OCI-M1 (cell line): ENCODE data around the gene SIX1.

Source experiments
- DNase-seq: peaks from one replicate; lab custom pipeline; 2025; lab: John Stamatoyannopoulos, UW

SIX1 gene

DNA sequence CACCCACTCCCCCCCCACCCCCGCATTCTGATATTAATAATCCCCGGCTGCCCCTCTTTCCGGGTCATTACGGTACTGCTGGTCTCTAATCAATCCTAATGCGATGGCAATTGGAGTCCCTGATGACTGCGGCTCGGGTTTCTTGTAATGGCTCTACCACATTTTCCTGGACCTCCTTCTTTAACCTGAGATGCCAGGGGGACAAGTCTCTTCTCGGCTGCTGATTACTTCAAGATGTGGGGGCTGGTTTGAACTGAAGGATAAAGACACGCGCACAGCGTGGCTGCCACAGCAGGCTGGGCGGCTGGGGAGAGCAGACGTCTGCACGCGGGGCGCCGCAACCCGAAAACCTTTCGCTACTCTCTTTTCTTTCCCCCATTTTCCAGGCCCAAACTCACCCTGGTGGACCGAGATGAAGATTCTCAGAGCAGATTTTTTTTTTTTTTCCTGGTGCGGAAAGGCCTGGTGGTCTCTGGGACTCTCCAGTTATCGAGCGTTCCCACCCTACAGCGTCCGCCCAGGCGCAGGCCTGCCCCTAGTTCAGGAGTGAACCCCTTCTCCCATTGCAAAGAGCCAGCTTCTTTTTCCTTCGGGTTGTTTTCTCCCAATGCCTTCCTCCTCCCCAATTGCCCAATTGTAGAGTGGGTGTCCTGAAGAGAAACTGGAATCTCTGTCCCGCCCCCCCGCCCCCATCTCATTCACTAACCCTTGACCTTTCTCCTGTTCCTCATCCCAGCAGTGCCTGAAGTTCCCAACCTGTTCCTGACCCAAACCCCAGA lies 6.0 kb upstream of the SIX1 start:
- DNase-seq: no peak

DNA sequence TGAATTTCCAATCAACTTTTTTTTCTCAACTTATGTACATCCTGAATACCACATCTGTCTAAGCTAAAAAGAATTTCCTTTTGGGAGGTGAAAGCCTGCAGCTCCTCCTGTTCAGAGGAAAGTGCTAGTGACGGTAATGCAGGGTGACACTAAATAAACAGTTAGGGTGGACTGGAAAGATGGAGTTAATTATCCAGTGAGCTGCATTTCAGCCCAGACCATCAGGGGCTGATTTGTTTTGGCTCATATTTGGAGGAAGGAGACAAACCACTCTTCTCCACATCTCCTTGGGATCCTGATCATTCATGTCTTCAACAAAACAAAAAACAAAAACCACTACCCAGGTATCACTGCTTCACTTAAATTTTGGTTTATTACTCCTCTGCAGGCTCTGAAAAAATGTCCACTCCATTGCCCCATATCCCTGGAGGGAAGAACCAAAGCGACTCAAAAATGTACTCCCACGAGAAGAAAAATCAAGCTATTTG lies 5.1 kb upstream of the SIX1 start:
- DNase-seq: no peak

DNA sequence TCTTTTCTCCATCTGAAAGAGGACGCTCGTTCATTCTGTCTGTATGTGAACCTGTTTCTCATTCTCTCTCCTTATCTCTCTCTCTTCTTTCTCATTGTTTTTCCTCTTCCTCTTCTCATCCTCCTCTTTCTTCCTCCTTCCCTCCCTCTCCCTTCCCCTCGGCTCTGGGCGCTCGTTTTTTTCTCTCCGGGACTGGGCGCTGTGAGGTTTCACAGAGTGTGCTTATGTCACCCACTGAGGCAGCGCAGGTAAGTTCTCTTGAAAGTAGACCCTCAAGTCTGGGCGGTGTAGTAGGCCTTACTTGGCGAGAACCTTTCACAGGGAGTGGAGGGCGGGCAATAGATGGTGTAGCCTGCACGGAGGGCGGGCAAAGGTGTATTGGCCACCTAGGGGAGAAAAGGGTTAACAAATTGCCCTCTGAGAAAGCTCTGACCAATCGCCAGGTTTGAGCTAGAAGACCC lies 4.5 kb upstream of the SIX1 start:
- no peak for DNase-seq

DNA sequence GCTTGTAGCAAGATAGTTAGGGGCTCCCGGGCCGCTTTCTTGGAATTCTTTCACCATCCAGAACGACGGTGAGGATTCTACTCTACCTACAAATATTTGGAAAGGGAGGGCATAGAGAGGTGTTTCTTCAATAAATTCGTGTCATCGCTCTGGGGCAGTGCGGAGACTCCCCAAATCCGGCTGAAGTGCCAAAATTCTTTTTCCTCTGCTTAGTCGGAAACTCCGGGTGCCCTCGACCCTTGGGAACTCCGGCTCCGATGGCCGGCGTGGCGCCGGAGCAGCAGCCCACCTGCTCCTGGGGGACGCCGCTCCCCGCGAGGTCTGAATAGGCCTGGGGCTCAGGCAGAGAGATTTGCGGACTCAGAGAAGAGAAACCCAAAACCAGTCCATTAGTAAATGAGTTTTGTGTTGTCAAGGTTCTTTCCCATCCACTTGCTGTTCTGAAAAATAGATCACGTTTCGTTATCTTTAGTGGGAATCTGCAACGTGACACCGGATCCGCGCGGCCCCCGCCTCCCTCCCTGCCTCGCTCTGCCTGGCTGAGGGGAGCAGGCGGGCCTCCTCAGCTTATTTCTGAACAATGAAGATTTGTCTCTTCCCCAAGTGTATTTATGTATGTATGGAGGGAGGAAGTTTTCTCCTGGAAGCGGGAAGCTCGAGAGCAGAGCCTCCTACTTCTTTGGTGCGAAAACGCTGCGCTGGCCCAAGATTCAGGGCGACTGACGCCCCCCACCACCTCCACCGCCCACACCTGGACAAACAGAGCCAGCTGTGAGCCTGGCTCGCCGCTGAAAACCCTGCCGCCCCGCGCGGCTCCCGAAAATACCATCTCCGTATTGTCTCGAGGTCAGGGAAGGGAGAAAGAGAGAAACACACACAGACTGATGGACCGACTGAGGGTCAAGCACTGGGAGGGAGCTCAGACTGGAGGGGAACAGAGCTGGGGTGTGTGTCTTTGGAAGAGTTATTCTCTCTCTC lies 3.7 kb upstream of the SIX1 start:
- no peak for DNase-seq

DNA sequence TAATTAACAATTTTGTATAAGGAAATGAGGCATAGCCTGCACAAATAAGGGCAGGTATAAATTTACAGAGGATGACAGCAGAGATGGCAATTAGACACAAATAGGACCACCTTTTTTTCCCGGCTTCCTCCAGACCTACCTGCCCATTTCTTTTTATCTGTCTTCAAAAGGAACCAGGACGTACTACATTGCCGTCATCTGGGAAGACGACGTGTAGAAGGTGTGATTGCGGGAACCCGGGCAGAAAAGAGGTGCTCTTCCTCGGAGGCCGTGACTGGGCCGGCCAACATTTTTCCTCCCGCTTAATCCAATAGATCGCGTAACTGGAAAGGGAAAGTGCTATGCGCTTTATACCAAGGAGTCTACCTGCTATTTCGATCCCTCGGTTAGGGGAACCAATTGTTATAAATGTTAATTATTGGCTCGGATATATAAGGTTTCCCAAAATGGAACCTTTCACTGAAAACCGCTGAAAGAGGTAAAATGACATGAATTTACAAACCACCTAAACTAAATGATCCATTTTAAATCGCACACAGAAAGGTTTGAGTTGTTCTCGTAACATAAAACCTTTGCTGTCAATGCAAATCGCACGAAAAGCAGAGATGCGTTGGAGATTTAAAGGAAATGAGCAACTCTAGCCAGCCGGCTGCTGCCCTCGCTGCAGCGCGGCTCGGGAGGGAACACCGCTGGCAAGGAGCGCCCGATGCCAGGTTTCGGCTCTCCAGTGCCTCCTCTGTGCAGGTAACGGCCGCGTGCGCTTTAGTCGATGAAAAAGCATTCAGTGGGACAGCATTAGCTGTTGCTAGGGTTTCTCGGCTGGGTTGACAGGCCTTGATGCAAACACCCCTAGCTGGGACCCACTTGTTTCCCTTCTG lies 2.8 kb upstream of the SIX1 start:
- DNase-seq: no peak

DNA sequence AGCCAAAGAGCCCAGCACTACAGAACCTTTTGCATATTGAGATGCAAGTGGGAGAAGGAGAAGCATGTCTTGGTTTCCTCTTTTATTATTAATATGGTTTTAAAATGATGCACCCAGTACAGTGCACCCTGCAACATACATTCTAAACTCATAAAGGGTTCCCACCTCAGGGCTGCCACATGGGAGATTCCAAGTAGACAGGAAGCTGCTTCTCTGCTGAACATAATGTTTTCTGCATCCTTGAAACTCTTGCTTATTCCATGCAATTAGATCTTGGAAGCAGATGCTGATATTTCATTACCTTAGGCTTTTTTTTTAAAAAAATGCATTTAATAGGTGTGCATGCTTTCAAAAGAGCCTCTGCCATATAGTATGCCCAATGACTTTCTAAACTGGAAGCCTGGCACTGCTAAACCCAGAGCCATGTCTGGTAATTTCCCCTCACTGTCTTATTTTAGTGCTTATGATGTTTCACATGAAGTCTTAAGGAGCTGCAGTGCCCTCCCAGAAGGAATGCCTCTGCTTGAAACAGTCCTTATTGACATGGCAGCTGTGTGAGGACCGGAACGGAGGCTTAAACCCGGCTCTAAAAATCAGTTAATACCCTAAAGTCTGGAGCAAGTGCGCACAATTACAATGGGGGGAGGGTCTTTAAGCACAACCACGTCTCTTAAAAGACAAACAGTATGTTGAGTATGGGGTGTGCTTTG lies 2.0 kb upstream of the SIX1 start:
- no peak for DNase-seq

DNA sequence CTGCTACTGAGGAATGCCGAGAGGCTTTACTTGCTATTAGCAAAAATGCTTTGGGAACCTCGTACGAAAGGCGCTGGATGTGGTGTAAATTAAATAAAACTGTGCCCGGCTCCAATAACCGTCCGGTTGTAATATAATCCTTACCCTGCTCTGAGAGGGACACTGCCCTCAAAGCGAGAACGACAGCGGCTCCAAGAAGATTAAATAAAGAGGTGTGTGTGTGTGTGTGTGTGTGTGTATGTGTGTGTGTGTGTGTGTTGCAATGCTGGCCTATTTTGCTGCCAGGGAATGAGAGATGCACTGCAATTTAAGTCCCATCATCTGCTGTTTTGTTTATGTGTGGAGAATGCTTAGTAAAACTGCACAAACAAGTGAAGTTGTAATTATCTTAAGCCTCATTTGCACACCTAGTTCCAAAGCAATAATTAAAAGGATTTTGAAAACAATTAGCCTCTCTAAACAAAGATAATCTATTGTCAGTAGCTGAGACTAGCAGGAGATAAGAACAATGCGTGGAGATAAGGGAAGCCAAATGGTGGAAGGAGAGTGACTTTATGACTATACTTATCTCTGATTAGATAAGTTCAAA lies 1.2 kb upstream of the SIX1 start:
- no peak for DNase-seq

DNA sequence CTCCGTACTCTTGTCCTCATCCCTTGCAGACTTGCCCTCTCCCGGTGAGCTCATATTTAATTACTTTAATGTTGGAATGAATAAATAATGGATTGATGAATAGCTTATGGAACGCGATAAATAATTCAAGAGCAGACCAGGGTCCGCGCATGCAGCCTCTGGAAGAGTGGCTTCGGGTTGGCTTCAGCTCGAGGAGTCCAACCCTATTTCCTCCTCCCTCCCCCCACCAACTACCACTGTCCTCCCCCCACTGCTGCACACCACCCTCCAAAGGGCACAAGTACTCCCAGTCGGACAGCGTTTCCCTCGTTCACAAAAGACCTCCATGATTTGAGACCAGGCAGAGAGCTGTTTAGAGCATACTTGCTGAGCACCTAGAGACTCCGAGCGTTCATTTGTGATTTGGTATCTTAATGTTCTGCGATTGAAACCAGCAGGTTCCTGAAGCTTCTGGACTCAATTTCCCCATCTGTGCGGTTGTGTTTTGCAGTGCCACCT lies 647 bp upstream of the SIX1 start:
- no peak for DNase-seq

DNA sequence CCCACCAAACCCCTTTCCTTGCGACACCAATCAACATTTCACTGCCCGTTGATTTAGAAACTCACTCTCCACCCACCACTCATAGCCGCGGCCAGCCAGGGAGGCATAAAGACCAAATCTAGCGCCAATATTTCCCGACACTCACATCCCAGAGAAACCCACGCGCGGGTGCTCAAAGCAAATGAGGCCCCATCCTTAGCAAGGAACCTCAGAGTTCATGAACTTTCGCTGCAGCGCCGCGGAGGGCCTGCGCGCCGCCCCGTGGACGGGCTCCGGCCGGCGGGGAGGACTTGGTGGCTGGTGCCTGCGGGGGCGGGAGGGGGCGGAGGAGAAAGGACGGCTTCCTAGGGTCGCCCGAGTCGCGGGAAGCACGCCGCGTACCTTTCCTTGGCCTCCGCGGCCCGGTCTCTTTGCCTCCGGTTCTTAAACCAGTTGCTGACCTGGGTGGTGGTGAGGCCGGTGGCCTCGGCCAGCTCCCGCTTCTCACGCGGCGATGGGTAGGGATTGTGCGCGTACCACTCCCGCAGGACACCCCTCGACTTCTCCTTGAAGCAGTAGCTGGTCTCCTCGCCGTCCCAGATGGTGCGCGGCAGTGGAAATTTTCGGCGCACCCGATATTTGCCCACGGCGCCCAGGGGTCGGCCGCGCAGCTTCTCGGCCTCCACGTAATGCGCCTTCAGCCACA lies 886 bp downstream of the SIX1 start:
- no peak for DNase-seq

DNA sequence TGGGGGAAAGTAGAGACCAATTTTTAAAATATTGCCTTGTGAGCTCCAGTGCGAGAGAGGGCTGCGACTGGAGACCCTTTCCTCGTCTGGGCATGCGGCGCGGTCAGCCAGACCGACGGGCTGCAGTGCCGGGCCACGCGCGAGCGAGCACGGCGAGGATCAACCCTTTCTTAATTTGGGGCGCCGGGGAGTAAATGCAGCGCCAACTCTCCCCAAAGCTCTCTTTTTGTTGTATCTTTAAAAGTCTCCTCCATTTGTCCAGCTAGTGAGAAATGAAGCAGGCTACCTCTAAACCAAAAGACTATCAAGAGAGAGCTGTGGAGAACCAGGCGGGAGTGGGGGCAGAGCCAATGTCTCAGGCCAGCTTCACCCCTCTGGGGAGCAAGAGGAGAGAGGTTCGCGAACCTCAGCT lies 1.4 kb downstream of the SIX1 start:
- DNase-seq: no peak

DNA sequence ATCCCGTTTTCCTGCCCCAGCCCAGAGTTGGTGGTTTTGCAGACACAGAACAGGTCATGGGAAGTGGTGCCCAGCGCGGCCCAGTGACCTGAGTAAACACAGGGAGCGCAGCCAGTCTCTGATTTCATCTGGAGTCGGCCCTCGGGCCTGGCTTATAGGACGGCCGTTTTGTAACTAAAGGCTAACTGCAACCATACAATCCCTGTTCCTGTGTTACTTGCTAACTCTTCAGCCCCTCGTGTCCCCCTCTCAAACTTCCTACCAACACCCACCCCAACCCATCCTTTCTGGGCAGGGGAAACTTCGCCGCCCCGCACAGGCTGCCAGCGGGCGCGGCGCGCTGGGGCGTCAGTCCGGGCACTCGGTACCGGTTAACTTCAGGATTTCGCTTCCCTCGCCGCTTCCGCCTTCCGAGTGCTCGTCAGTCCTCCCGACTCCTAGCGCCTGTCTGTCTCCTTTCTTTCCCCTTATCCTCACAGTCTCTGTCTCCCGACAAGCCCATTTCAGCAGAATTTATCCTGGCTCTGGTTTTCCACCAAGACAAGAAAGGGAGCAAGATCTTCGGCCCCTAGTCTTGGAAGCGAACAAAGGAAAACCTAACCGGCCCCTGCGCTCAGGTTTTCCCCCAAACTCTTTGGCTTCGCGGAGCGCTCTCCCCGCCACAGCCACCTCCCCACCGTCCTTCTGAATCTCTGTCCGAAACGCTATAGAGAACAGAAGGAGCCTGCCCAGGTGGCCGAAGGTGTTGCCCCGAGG lies 2.0 kb downstream of the SIX1 start:
- DNase-seq: no peak

DNA sequence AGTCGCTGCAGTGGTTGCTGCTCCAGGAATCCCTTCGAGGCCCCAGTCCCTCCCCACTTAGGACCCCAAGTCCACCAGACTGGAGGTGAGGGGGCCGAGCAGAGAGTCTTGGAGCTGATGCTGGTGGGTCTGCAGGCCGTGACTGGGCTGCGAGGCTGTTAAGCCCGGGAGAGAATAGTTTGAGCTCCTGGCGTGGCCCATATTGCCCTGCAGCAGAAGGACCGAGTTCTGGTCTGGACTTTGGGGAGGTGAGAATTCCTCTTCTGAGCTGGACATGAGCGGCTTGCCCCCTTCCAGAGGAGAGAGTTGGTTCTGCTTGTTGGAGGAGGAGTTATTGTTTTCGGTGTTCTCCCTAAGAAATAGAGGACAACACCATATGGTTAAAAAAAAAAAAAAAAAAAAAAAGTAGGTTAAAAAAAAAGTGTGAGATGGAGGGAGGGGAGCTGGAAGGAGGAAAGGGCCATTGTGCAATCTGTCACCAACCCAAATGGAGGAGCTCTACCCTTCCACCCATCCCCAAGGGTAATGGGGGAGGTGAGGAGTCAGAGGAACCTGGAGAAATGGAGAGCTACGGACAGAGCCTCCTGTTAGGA lies 3.0 kb downstream of the SIX1 start:
- no peak for DNase-seq

DNA sequence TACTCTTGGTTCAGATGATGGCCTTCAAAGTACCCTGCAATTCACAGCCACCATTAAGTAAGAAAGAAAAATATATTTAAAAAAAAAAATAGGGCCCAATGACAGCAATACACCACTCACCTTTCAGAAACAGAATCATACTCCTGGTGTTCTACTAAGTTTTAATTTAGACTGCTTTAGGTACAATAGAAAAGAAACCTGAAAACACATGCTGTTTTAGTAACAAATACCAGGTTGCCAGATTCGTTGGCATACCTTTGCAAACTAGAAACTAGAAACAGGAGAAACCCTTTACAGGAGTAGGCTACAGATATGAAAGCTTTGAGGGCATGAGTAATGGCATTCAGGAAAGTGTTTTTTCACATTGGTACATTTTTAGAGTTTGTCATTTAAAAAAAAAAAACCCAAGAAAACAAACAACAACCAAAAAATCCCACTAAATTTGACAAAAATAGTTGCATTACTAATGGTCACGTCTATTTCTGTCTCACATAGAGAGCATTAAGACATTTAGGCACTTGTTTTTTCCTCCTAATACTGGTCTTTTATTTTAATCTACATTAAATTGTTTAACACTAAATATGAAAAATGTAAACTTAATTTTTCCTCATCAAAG lies 4.0 kb downstream of the SIX1 start:
- DNase-seq: no peak

DNA sequence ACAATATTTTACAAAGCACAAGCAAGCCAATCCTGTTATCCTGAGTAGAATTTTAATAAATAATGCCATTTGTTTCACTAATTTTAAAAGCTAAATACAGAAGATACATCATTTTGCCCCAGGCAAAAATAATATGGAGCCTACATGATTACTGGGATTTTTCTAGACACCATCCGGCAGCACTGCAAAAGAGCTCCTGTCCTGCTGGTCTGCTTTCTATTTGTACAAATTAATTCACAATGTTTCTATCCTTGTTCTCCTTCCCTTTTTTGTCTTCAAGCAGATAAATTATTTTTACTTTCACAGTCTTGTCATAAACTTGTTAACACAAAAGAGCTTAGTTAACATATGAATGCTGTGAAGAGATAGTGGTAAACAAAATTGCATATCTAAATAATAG lies 4.6 kb downstream of the SIX1 start:
- no peak for DNase-seq

DNA sequence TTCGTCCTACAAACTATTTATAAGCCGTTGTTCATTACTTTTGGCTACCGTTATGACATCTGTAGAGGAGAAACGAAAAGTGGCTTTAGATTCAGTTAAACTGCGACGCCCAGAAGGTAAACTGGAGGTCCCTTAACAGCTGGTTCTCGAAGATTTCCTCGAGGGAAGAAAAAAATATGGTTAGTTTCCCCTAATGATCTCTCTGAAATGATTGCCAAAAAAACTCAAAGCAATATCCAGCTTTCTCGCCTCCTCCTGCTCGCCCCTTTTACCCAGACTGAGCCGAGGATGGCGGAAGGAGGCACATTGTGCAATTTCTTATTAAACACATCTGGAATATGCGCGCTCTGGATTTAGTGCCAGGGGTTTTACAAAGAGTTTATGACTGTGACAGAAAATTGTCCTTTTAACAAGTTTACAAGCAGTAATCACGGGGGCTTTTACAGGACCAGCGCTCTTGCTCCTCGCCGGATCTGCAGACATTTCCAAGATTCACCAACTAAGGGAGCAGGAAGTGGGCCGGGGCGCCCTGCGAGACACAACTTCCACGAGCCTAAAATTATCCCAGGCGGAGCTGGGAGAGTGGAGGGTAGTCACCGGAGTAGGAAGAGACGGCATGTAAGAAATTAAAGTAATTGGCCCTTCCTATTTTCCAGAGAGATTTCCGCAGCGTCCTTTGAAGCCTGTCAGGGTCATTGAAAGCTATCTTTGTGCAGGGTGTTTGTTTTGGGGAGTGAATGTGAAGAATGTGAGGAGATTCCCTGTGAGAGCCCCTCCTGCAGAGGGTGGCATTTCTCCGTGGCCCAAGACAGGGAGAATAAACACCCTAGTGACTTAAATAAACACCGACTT lies 5.6 kb downstream of the SIX1 start:
- DNase-seq: no peak

DNA sequence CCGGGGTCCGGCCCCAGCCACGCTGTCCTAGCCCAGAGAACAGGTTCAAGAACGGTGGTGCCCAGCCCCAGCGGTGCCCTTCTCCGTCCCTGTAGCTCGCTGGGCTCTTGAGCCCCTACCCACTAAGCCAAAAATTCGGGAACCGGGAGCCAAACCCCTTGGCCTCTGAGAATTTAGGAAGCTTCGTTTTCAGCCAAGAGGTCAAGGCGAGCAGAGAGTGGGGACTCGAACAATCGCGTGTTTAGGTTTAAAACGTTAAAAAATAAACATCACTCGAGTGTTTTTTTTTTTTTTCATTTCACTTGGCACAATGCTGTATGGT lies 6.2 kb downstream of the SIX1 start:
- DNase-seq: no peak

DNA sequence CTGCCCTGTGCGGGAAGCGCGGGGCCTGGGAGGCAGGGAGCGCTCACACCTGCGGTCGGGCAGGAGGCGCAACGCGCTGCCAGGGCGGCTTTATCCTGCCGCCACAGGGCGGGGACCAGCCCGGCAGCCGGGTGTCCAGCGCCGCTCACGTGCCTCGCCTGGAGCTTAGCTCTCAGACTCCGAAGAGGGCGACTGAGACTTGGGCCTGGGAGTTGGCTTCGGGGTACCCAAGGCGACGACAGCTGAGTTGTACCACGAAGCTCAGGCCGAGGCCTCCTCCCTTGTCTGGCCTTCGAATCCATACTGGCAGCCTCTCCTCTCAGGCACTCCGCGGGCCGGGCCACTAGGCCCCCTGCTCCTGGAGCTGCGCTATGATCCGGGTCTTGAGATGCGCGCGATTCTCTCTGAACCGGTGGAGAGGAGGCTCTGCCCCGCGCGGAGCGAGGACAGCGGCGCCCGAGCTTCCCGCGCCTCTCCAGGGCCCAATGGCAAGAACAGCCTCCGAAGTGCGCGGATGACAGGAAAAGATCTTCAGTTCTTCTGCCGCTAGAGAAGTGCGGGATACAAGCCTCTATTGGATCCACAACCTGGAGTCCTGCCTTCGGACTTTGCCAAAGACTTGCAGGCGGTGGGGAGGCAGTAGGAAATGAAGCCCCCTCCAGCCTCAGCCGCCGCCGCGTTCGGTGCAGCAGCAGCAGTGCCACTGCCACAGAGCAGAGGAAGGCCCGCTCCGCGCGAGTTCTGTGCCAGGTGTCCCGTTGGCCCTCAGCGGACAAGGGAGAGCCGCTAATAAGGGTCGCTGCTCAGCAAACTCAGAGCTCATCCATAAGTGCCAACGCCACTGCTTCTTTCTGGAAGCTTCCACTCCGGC lies 6.8 kb downstream of the SIX1 start:
- no peak for DNase-seq
